A549 (cell line): ENCODE data around the gene HIVEP3. TPM values are rescaled to one million over a fixed set of nuclear protein-coding genes. Genes with fewer than 3 reads are reported as not detected.

ENCODE experiments used
- ATAC-seq, 2 experiments: fragments of 200-7000 bp in 1 of 2; fragments of >200 bp in 1 of 2; cut with Nextera tagmentation in 1 of 2; cut with Tn5 transposase in 1 of 2; 3 replicates each; pipeline versions ENCODE4 v1.8.0 to v1.9.1; 2018 to 2020; ENCODE audit warnings: mild to moderate bottlenecking in 1 of 2, moderate library complexity in 1 of 2
- CTCF ChIA-PET: fragments of 300-600 bp; sonication (Branson Sonifier 250); formaldehyde crosslinking; extraction: SDS; loops from one replicate; lab custom pipeline; 2021; ENCODE audit warnings: antibody characterized with exemption, inconsistent platforms; lab: Yijun Ruan, JAX
- POLR2A ChIA-PET: fragments of 350-600 bp; formaldehyde crosslinking; extraction: SDS; loops from one replicate; lab custom pipeline; 2021; ENCODE audit warnings: antibody characterized with exemption, inconsistent platforms; lab: Yijun Ruan, JAX
- DNase-seq, 2 experiments: peaks; one replicate each; pipeline versions ENCODE4 v3.0.0 to v3.0.0-alpha.2; 2011 to 2016; ENCODE audit warnings: low read depth in 1 of 2, low spot score in 1 of 2
- FAIRE-seq: peaks from 2 replicates; lab custom pipeline; 2011; peaks lifted over from hg19 to GRCh38; lab: Jason Lieb, UNC
- H3K27ac ChIP-seq, 2 experiments: fragments of >200 bp; sonication (Bioruptor Twin); formaldehyde crosslinking; 3 replicates each; pipeline ENCODE4 v1.5.1; 2016 to 2017
- H3K4me1 ChIP-seq: fragments of >200 bp; sonication (Bioruptor Twin); formaldehyde crosslinking; 3 replicates; pipeline ENCODE4 v1.6.1; 2016
- H3K4me2 ChIP-seq: fragments of >200 bp; sonication (Bioruptor Twin); formaldehyde crosslinking; 3 replicates; pipeline ENCODE4 v1.6.1; 2016
- H3K4me3 ChIP-seq: fragments of >200 bp; sonication (Bioruptor Twin); formaldehyde crosslinking; 3 replicates; pipeline ENCODE4 v1.5.1; 2016
- H3K9me3 ChIP-seq: fragments of >200 bp; sonication (Bioruptor Twin); formaldehyde crosslinking; 3 replicates; pipeline ENCODE4 v1.6.1; 2016
- BHLHE40 ChIP-seq: IDR thresholded peaks from 2 replicates; pipeline ENCODE4 v1.6.1; 2012; ENCODE audit warnings: low read depth, low read length, inconsistent platforms
- CEBPB ChIP-seq, 2 experiments: fragments of >200 bp in 1 of 2; sonication (Bioruptor Twin) in 1 of 2; formaldehyde crosslinking in 1 of 2; IDR thresholded peaks; 2 replicates each; pipeline ENCODE4 v1.6.1; 2012 to 2016
- CHD2 ChIP-seq: fragments of 150-350 bp; IDR thresholded peaks from 2 replicates; pipeline ENCODE4 v1.6.1; 2014; ENCODE audit warnings: low read length; ENCODE audit not compliant: partially characterized antibody
- CHD4 ChIP-seq: fragments of 200-600 bp; sonication (generic); IDR thresholded peaks from 2 replicates; pipeline ENCODE4 v1.6.1; 2016; ENCODE audit warnings: antibody characterized with exemption, mild to moderate bottlenecking, borderline replicate concordance
- EHMT2 ChIP-seq: fragments of 200-600 bp; sonication (generic); IDR thresholded peaks from 2 replicates; pipeline ENCODE4 v1.6.1; 2016; ENCODE audit warnings: antibody characterized with exemption, low read depth, mild to moderate bottlenecking, moderate library complexity
- ESRRA ChIP-seq: fragments of 150-350 bp; IDR thresholded peaks from 2 replicates; pipeline ENCODE4 v1.6.1; 2014; ENCODE audit warnings: mild to moderate bottlenecking, low read length, borderline replicate concordance
- FOXS1 ChIP-seq: fragments of 250-450 bp; sonication (Bioruptor Pico); IDR thresholded peaks from 2 replicates; pipeline ENCODE4 v1.5.0; 2020; ENCODE audit warnings: mild to moderate bottlenecking, moderate library complexity
- GATA3 ChIP-seq: IDR thresholded peaks from 2 replicates; pipeline ENCODE4 v1.6.1; 2012; ENCODE audit warnings: borderline replicate concordance
- HOXB5 ChIP-seq: fragments of 250-450 bp; sonication (Bioruptor Pico); IDR thresholded peaks from 2 replicates; pipeline ENCODE4 v1.5.0; 2020; ENCODE audit warnings: mild to moderate bottlenecking, moderate library complexity
- JUN ChIP-seq, 2 experiments: fragments of >200 bp; sonication (Bioruptor Twin); formaldehyde crosslinking; IDR thresholded peaks; 2 replicates in 1 of 2; 3 replicates in 1 of 2; pipeline ENCODE4 v1.6.1; 2016 to 2017
- KDM5A ChIP-seq: fragments of 200-600 bp; sonication (generic); IDR thresholded peaks from 2 replicates; pipeline ENCODE4 v1.6.1; 2016; ENCODE audit warnings: antibody characterized with exemption, mild to moderate bottlenecking
- MAZ ChIP-seq: fragments of 150-350 bp; IDR thresholded peaks from 2 replicates; pipeline ENCODE4 v1.6.1; 2014; ENCODE audit warnings: antibody characterized with exemption, low read depth, low read length, borderline replicate concordance
- NR3C1 ChIP-seq: fragments of >200 bp; sonication (Bioruptor Twin); formaldehyde crosslinking; IDR thresholded peaks from 3 replicates; pipeline ENCODE4 v1.6.1; 2017
- POLR2AphosphoS2 ChIP-seq: conservative IDR thresholded peaks from 2 replicates; pipeline ENCODE4 v1.6.1; 2012; ENCODE audit warnings: low read length, improper control_type of control experiment, inconsistent platforms
- RARB ChIP-seq: fragments of 250-450 bp; sonication (Bioruptor Pico); IDR thresholded peaks from 2 replicates; pipeline ENCODE4 v1.8.0; 2021; ENCODE audit warnings: mild to moderate bottlenecking, moderate library complexity
- RCOR1 ChIP-seq: fragments of 150-350 bp; IDR thresholded peaks from 2 replicates; pipeline ENCODE4 v1.6.1; 2014; ENCODE audit warnings: antibody characterized with exemption, low read length, low read depth
- RFX5 ChIP-seq: fragments of 450-650 bp; IDR thresholded peaks from 2 replicates; pipeline ENCODE4 v1.7.1; 2014; ENCODE audit warnings: antibody characterized with exemption, mild to moderate bottlenecking, moderate library complexity
- SMC3 ChIP-seq: fragments of >200 bp; sonication (Bioruptor Twin); formaldehyde crosslinking; IDR thresholded peaks from 3 replicates; pipeline ENCODE4 v1.6.1; 2018; ENCODE audit warnings: inconsistent platforms
- WGBS: methylation state at CpG from one replicate; pipeline ENCODE4 v1.1.6; 2017; ENCODE audit errors: missing lambda C conversion rate; 5-methylcytosine and 5-hydroxymethylcytosine counted together
- polyA plus RNA-seq, 4 experiments: library from polyadenylated mRNA; depleted of rRNA in 3 of 4; stranded (reverse); fragments of >200 nt; fragmentation: RNase III in 1 of 4; extraction: RNeasy Plus Mini Kit Qiagen cat#74134 plus additional on column Dnase treatment in 1 of 4; gene quantifications; 2 replicates in 3 of 4; 3 replicates in 1 of 4; pipeline ENCODE4 v1.2.3, GENCODE V29; 2011 to 2017
- TF ChIP-seq, protein P1 (sequence below): fragments of >200 bp; sonication (Bioruptor Twin); formaldehyde crosslinking; IDR thresholded peaks from 2 replicates; pipeline ENCODE4 v1.6.1; 2016
- TF ChIP-seq, protein P2 (sequence below): fragments of 450-650 bp; IDR thresholded peaks from 2 replicates; pipeline ENCODE4 v1.6.1; 2014; ENCODE audit warnings: antibody characterized with exemption
- TF ChIP-seq, protein P3 (sequence below): IDR thresholded peaks from 2 replicates; pipeline ENCODE4 v1.6.1; 2012
- TF ChIP-seq, protein P4 (sequence below): fragments of >200 bp; sonication (Bioruptor Twin); formaldehyde crosslinking; IDR thresholded peaks from 3 replicates; pipeline ENCODE4 v1.5.1; 2016

The HIVEP3 gene
- polyA plus RNA-seq, 2 of the 4 experiments (the other 2 are of a cell fraction), result 1.5 to 2.0 TPM

DNA sequence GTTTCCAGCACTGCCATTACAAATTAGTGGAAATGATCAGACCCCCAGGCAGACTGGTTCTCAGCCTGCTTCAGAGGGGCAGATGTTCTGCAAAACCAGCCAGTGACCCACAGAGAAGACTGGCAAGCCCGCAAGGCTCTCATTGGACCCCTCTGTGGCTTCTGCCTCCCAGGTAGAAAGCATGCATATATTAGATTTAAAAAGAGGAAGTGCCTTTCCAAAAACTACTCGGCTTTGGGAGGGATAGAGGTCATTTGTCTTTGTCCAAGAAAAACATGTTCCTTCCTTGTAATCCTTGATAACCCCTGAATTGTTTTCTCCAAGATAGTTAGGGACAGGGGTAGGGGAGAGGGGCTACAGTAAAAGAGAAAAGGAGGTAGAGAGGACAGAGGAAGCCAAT is 11.8 kb downstream of the HIVEP3 start (continued):
- TF ChIP-seq, protein P1, sequence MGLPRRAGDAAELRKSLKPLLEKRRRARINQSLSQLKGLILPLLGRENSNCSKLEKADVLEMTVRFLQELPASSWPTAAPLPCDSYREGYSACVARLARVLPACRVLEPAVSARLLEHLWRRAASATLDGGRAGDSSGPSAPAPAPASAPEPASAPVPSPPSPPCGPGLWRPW, result no peak

DNA sequence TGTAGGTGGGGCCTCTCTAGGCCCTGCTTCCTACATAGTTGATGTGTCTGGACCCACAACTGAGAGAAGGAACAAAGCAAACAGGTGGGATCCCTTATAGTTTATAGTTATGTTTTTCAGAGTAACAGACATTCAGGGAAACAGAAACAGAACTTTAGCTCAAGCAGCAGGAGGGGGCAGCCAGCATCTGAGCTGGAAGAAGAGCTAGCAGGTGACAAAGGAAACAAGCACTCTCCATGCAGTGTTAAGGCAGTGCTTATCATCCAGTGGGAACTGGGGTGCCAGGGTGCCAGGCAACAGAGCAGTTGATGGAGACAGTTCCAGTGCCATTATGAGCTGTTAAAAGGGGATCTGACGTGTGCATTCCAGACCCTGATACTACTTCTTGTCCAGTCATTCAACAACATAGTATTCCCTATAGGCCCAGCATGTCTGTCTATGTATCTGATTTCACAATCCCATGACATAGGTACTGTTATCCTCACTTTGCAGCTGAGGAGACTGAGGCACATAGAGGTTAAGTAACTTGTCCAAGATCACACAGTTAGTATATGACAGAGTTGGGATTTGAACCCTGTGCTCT is 13.5 kb downstream of the HIVEP3 start:
- Histone ChIP-seq H3K4me2 (no peak overlapping the region), H3K27ac (no peak overlapping the region), H3K4me3 (no peak overlapping the region), H3K4me1 (peaks cover 32% of the 10 kb centered on the region), H3K9me3 (no peaks in the 10 kb centered on the region)
- DNase-seq (no peak), FAIRE-seq (no peak), ATAC-seq (no peak)
- WGBS, result 89% methylated on average over 1 of the region's 1 CpG
- no peak for TF ChIP-seq SMC3
- TF ChIP-seq, protein P2, sequence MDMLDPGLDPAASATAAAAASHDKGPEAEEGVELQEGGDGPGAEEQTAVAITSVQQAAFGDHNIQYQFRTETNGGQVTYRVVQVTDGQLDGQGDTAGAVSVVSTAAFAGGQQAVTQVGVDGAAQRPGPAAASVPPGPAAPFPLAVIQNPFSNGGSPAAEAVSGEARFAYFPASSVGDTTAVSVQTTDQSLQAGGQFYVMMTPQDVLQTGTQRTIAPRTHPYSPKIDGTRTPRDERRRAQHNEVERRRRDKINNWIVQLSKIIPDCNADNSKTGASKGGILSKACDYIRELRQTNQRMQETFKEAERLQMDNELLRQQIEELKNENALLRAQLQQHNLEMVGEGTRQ, result no peak
- no peak for TF ChIP-seq RFX5
- TF ChIP-seq CEBPB (IDR thresholded peaks at IDR 0.05), result no peak
- TF ChIP-seq, protein P3, sequence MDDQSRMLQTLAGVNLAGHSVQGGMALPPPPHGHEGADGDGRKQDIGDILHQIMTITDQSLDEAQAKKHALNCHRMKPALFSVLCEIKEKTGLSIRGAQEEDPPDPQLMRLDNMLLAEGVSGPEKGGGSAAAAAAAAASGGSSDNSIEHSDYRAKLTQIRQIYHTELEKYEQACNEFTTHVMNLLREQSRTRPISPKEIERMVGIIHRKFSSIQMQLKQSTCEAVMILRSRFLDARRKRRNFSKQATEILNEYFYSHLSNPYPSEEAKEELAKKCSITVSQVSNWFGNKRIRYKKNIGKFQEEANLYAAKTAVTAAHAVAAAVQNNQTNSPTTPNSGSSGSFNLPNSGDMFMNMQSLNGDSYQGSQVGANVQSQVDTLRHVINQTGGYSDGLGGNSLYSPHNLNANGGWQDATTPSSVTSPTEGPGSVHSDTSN, result no peak
- no peak for TF ChIP-seq ESRRA
- TF ChIP-seq BHLHE40, result no peak
- no peak for TF ChIP-seq HOXB5 (CRISPR knock-in tag)
- no peak for TF ChIP-seq KDM5A
- TF ChIP-seq, protein P4, sequence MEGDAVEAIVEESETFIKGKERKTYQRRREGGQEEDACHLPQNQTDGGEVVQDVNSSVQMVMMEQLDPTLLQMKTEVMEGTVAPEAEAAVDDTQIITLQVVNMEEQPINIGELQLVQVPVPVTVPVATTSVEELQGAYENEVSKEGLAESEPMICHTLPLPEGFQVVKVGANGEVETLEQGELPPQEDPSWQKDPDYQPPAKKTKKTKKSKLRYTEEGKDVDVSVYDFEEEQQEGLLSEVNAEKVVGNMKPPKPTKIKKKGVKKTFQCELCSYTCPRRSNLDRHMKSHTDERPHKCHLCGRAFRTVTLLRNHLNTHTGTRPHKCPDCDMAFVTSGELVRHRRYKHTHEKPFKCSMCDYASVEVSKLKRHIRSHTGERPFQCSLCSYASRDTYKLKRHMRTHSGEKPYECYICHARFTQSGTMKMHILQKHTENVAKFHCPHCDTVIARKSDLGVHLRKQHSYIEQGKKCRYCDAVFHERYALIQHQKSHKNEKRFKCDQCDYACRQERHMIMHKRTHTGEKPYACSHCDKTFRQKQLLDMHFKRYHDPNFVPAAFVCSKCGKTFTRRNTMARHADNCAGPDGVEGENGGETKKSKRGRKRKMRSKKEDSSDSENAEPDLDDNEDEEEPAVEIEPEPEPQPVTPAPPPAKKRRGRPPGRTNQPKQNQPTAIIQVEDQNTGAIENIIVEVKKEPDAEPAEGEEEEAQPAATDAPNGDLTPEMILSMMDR, result no peak
- TF ChIP-seq GATA3, result no peak
- TF ChIP-seq CHD4, result no peak
- TF ChIP-seq JUN (IDR thresholded peaks at IDR 0.05), result no peak
- TF ChIP-seq CHD2, result no peak
- no peak for TF ChIP-seq RARB (CRISPR knock-in tag)
- no peak for TF ChIP-seq FOXS1
- TF ChIP-seq NR3C1, result no peak
- TF ChIP-seq MAZ, result no peak
- no peak for TF ChIP-seq POLR2AphosphoS2
- CTCF ChIA-PET, result interaction anchor here (0.6 to 1.9 kb wide), 3 partner anchors 14 to 124 kb away, joined by 3 to 9 read pairs (median 3); partner anchors contain the start of gene HIVEP3
- POLR2A ChIA-PET, result no interaction called here

DNA sequence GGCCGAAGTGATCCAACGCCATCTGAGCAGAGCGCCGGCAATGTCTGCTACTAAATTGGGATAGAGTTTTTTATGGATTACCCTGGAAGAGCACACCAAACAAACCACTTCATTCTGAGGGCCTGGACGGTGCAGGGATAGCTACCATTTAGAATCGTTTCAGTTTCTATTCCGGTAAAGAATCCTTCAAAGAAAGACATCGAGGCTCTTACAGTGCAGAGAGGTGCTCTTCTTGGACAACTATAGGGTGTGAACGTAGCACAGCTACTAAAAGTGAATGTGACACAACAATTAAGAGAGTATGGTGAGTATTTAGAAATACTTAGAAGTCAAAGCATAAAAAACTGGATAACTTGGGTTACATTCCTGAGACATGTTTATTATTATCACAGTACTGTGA is 16.1 kb downstream of the HIVEP3 start:
- no peak for FAIRE-seq
- ATAC-seq, result no peak
- Histone ChIP-seq H3K9me3 (no peaks in the 10 kb centered on the region), H3K4me1 (peaks cover 47% of the 10 kb centered on the region), H3K27ac (peak overlapping the region; percentile 83), H3K4me3 (no peak overlapping the region), H3K4me2 (peak overlapping the region; percentile 89)
- WGBS, result 82% methylated on average over 9 of the region's 9 CpGs
- DNase-seq, result no peak
- TF ChIP-seq GATA3 (no peak), CHD2 (no peak), KDM5A (no peak), RCOR1 (no peak), HOXB5 (CRISPR knock-in tag) (no peak), EHMT2 (no peak)
- POLR2A ChIA-PET, result no interaction called here
- CTCF ChIA-PET, result no interaction called here
